HG03521 (cell line): ENCODE measurements around the gene HLF.

Experiments
- ATAC-seq: cut with Tn5 transposase; IDR thresholded peaks from one replicate; pipeline ENCODE4 v1.9.1; 2021; ENCODE audit warnings: mild to moderate bottlenecking, moderate library complexity; ENCODE audit not compliant: unreplicated experiment

The HLF gene

GRCh38 chr17:55249861-55250260 is 14.9 kb upstream of the HLF start:
- no peak for ATAC-seq

DNA sequence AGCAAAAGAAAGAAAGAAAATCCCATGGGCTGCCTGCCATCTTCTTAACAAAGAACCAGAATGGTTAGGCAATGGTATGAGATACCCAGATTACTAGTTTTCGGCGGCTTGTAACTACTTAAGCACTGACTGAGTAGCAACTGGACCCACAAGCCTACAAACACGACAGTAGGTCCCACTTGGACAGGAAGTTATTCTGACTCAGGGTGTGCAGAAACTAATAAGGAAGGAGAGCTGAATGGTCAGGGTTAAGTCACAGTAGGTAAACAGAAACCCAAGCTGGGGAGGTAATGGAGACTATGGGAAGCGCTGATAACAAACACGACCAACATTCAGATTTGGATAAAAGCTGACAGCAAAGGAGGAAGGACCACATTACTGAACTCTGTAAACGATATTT is 10.4 kb upstream of the HLF start:
- no peak for ATAC-seq

- no peak for ATAC-seq
Observed at GRCh38 chr17:55258578-55259135, 6.1 kb upstream of the HLF start.

DNA sequence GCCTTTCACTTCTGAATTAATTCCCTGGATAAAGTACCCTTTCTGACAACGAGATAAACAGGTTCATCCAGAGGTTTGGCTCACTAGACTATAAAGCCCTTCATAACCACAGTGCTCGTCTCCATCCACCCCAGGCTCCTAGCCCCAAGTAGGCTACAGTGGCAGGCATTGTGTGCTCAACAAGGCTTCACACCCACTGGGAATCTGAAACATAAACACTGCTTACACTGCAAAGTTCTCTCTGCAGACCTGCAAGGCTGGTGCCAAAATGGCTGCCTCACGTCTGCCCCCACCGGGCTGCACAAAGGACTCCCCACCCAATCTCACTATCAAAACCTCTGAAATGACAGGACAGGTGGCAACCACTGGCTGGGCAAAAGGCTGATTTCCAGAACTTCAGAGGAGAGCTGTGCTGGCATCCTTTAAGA is 5.1 kb upstream of the HLF start:
- no peak for ATAC-seq

DNA sequence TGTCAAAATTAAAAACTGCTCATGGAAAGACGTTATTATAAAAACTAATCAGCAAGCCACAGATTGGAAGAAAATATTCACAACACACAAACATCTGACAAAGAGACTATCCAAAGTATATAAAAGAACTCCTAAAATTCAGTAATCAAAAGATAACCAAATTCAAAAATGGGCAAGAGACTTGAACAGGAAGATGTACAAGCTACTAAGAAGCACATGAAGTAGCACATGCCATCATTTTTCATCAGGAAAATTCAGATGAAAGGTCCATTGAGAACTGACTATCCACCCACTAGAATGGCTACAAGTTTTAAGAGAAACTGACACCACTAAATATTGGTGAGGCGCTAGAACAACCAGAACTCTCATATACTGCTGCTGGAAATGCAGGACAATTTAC is 3.4 kb upstream of the HLF start:
- no peak for ATAC-seq

- ATAC-seq, result no peak
Observed at GRCh38 chr17:55263569-55264277, 1.0 kb upstream of the HLF start.

DNA sequence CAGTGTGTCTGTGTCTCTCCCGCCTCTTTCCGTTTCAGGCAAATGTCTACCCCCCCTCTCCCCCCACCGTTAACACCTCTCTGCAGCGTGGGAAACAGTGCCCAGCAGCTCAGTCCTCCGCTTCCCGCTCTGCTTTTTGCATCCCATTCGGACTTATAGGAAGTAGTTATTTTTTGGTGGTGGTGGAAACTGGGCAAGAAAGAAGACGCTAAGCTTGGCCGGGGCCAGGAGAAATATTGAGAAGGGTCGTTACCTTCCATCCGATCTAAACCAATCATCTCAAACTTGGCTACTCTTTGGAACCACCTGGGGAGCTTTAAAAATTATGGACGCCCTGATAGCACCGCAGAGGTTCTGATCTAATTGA is 499 bp upstream of the HLF start:
- no peak for ATAC-seq

DNA sequence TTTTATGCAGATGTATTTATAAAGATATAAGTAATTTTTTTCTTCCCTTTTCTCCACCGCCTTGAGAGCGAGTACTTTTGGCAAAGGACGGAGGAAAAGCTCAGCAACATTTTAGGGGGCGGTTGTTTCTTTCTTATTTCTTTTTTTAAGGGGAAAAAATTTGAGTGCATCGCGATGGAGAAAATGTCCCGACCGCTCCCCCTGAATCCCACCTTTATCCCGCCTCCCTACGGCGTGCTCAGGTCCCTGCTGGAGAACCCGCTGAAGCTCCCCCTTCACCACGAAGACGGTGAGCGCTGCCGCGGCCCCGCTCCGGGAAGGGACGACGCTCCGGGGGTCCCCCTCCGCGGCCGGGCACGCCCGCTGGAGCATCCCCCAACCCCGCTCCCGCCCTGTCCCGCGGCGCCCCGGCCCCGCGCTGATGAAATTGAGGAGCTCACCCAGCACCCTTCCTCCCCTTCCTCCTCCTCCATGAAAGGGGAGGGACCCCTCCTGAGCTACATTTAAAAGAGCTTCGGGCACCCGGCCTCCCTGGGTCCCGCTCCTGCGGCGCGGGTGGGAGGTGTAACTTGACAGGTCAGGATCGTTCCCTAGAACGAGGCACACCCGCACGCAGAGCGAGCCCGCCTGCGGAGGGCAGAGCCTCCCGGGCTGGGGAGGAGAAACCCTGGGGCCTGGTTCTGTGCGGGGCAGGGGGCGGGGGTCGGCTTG is 706 bp downstream of the HLF start:
- ATAC-seq, result no peak

DNA sequence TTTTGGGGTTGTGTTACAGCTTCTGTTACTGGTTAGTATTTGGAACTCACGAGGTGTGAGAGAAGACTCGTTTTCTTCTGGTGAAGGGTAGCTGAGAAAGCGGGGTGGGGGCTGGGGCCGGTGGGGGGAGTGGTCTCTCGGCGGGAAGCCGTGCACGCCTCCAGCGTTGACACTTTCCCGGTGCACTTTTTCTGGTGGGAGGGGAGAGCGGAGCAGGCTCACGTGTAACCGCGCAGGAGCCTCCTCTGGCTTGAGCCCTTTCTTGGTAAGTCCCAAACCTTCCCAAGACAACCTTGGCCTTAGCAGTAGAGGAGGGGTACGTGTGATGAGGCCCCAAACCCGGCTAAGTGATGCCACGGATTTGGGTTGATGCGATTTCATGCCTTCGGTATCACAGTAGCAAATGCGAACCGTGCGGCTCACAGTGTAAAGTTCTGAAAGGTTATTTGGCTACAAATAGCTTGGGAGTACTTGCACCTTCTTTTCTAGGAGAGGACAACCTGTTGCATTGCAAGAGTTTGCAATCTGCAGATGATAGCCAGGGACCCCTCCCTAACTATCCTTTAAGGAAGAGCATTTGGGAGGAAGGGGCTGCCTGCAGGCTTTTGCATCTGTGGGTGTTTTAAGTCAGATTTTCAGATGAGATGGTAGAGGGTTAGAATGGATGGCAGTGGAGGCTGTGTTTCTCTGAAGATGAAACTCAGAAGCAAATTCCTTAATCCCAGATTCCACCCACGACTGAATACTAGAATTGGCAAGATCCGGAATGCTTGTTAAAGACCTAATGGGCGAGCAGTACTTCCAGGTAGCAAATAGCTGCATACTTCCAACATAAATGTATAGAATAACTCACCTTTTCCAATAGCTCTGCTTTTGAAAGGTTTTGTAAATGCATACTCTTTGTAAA is 1.5 kb downstream of the HLF start:
- ATAC-seq, result no peak

DNA sequence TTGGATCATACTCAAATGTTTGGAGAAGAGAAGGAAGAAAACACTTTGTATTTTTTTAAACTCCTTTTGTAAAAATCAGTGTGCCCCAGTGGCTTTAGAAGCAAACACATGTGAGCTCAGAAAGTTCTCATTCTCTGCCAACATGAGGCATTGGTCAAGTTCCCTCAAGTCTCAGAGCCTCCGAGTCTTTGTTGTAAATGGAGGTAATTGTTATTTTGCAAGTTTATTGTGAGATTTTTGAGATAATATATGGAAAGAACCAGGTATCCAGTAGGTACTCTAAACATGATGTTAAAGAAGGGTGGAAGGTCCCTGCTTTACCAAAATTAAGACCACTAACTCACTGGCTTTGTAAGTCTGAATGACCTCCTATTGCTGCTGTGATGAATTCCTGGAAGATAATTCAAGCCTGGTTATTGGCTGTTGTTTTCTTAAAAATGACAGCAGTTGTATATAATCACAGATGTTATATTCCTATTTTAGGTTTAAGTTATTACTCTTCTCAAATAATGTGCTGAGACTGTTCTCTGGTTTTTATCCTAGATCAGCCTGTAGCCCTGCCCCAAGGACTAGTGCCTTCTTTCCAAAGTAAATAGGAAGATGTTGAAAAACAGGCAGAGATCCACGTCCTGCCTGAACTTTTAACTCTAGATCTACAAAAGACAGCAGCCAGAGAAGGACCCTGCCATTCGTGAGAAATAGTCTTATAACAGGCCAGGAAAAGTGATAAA is 2.4 kb downstream of the HLF start:
- no peak for ATAC-seq

DNA sequence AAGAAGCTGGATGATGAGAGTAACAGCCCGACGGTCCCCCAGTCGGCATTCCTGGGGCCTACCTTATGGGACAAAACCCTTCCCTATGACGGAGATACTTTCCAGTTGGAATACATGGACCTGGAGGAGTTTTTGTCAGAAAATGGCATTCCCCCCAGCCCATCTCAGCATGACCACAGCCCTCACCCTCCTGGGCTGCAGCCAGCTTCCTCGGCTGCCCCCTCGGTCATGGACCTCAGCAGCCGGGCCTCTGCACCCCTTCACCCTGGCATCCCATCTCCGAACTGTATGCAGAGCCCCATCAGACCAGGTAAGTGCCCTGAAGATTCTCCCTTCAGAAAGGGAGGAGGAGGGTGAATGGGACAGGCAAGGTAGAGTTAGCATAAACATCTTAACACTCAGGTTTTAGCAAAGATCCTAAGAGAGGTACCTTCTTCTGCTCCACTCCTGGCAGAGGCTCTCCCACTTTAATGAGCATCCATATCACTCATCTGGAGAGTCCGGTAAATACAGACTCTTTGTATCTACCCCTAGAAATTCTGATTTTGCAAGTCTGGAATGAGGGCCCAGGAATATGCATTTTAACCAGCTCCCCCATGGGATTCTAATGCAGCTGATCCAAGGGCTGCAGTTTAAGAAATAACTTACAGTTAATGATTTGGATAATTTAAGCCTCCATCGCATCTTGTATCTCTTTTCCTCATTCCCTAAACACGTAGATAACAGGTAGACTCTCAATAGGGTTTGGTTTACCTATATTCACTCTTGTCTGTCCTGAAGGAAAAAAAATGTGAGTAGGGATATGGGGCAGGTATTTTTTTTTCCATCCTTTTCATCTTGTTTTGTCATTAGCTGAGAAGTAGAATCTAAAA is 3.3 kb downstream of the HLF start:
- no peak for ATAC-seq

GRCh38 chr17:55268649-55269480 is 4.1 kb downstream of the HLF start:
- ATAC-seq, result no peak

DNA sequence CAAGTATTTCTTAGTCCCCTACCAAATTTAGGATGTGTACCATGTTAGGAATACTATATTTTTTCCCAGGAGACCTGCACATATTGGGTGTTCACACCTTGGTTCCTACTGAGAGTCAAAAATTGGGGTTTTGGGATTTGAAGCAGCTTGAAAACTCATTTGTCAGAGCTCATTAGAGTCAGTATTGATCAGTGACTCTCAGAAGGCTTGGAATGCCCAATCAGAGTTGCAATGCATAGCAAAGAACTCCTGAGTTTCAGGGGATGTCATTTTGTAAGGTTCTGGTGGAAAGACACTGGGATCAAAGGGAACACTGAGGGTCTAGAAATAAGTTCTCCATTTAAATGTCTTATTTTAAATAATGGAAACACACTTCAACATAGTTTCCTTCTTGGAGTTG is 5.1 kb downstream of the HLF start:
- ATAC-seq, result no peak

GRCh38 chr17:55271223-55271571 is 6.4 kb downstream of the HLF start:
- no peak for ATAC-seq

DNA sequence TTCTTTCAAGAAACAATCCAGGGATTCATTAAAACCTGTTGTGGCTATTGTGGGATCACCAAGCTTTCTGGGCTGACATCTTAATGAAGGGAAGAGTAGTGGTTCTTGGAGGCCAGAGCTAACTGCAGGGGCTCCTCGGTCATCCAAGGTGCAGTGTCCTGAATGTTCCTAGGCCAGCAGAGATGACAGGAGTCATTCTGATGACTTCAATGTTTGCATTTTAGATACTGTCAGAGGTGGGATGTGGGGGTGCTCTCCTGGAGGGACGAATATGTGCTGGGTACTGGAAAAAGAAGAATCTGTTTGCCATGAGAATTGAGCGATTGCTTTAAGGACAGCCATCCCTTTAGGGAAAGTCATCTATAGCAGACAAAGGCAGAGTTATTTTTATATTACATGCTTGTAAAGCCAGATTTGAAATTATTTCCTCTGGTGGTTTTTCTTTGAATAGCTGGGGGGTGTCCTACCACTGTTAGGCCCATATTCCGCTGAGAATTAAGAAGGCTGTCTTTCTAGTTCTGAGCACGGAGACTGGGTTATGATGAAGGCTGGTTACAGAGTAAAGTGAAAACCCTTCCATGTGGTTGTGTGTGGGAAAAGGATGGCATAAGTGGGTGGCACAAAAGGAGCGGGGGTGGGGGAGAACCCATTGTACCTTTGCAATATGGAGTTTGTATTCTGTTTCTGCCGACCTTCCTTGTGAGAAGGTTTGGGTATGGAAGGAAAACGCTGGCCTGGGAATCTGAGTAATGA is 7.4 kb downstream of the HLF start:
- ATAC-seq, result no peak

DNA sequence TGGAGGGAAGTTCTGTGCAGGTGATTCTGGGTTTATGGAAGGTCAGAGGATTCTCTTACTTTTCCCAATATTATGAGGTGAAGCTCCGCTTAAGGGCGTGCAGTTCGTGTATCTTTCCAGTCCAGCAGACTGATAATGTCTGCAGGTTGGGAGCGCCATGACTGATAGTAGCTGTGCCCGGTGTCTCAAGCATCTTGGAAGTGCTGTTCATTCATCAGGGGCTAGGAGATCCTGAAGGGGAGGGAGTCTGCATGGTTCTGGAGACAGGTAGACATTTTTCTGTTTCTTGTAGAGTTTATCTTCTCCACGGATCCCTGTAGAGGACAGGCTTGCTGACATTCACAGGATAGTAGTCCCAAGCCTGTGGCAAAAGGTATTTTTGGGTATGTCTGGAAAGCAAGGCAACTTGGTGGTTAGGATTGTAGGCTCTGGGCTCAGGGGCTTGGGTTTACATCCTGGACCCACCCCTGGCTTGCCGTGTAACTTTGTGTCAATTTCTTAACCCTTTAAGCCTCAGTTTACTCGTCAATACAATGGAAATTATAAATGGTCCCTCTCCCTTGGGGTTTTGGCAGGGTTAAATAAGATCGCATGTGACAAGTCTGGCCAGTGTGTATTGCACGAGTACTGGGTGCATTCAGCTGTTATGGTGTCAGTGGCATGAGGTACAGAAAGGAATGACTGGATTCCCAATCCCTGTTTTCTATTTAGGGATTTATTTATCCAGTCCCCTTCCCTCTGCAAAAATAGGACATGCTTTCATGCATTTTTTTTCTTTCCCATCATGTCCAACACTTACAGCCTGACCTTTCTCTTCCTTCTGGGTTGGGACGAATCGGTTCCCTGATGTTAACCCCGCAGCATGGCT is 8.2 kb downstream of the HLF start:
- ATAC-seq, result no peak

- no peak for ATAC-seq
Observed at GRCh38 chr17:55273579-55274354, 9.0 kb downstream of the HLF start.
